Neutrophil (primary cell): ENCODE results near the gene UTS2R.

Experiments used
- H3K27ac ChIP-seq: fragments of 200-600 bp; sonication (generic); 2 replicates; pipeline ENCODE4 v1.5.1; 2016; ENCODE audit warnings: mild to moderate bottlenecking, moderate library complexity
- H3K27me3 ChIP-seq: fragments of 200-600 bp; sonication (generic); 2 replicates; pipeline ENCODE4 v1.6.0; 2016; ENCODE audit warnings: mild to moderate bottlenecking
- H3K36me3 ChIP-seq: fragments of 200-600 bp; sonication (generic); 2 replicates; pipeline ENCODE4 v1.5.1; 2017
- H3K4me1 ChIP-seq, 2 experiments: fragments of 200-600 bp in 1 of 2; sonication (generic) in 1 of 2; 1 replicate in 1 of 2; 2 replicates in 1 of 2; pipeline versions ENCODE4 v1.5.1 to v1.6.1; 2013 to 2016; ENCODE audit warnings: low read depth in 1 of 2, low read length in 1 of 2, mild to moderate bottlenecking in 1 of 2, moderate library complexity in 1 of 2; ENCODE audit not compliant: control insufficient read depth in 1 of 2, insufficient read depth in 1 of 2
- H3K4me3 ChIP-seq, 2 experiments: fragments of 200-600 bp in 1 of 2; sonication (generic) in 1 of 2; 1 replicate in 1 of 2; 2 replicates in 1 of 2; pipeline ENCODE4 v1.5.1; 2013 to 2016; ENCODE audit warnings: low read depth in 1 of 2, low read length in 1 of 2, mild to moderate bottlenecking in 1 of 2, moderate library complexity in 1 of 2
- H3K9me3 ChIP-seq: fragments of 200-600 bp; sonication (generic); 2 replicates; pipeline ENCODE4 v1.5.1; 2016
- TF ChIP-seq, protein P1 (sequence below): fragments of 200-600 bp; sonication (generic); IDR thresholded peaks from 2 replicates; pipeline ENCODE4 v1.5.1; 2016; ENCODE audit warnings: antibody characterized with exemption

The UTS2R gene

GRCh38 chr17:82328994-82329507 lies 42.5 kb upstream of the UTS2R start:
- Histone ChIP-seq H3K4me1 (peaks cover 16% of the 10 kb centered on the region in 2 experiments), H3K4me3 (no peak overlapping the region), H3K27me3 (peaks cover 48% of the 10 kb centered on the region), H3K36me3 (peaks cover 6% of the 10 kb centered on the region), H3K27ac (no peak overlapping the region), H3K9me3 (no peaks in the 10 kb centered on the region)
- TF ChIP-seq, protein P1, sequence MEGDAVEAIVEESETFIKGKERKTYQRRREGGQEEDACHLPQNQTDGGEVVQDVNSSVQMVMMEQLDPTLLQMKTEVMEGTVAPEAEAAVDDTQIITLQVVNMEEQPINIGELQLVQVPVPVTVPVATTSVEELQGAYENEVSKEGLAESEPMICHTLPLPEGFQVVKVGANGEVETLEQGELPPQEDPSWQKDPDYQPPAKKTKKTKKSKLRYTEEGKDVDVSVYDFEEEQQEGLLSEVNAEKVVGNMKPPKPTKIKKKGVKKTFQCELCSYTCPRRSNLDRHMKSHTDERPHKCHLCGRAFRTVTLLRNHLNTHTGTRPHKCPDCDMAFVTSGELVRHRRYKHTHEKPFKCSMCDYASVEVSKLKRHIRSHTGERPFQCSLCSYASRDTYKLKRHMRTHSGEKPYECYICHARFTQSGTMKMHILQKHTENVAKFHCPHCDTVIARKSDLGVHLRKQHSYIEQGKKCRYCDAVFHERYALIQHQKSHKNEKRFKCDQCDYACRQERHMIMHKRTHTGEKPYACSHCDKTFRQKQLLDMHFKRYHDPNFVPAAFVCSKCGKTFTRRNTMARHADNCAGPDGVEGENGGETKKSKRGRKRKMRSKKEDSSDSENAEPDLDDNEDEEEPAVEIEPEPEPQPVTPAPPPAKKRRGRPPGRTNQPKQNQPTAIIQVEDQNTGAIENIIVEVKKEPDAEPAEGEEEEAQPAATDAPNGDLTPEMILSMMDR: no peak

- no peak overlapping the region for H3K4me3 ChIP-seq
- peaks cover 43% of the 10 kb centered on the region for H3K27me3 ChIP-seq
- peaks cover 23 to 24% of the 10 kb centered on the region in 2 experiments for H3K4me1 ChIP-seq
- no peak overlapping the region for H3K27ac ChIP-seq
- TF ChIP-seq, protein P1: no peak
- no peaks in the 10 kb centered on the region for H3K9me3 ChIP-seq
- peaks cover 4% of the 10 kb centered on the region for H3K36me3 ChIP-seq
Observed at GRCh38 chr17:82329683-82330321, 41.8 kb upstream of the UTS2R start.

- Histone ChIP-seq H3K27me3 (peaks cover 42% of the 10 kb centered on the region), H3K4me3 (no peak overlapping the region), H3K4me1 (peaks cover 28 to 30% of the 10 kb centered on the region in 2 experiments), H3K36me3 (peaks cover 4% of the 10 kb centered on the region), H3K9me3 (no peaks in the 10 kb centered on the region), H3K27ac (no peak overlapping the region)
- TF ChIP-seq, protein P1: no peak
Observed at GRCh38 chr17:82330322-82331239, 41.0 kb upstream of the UTS2R start.

- H3K9me3 ChIP-seq: no peaks in the 10 kb centered on the region
- H3K36me3 ChIP-seq: peaks cover 4% of the 10 kb centered on the region
- TF ChIP-seq, protein P1: no peak
- H3K27ac ChIP-seq: no peak overlapping the region
- H3K27me3 ChIP-seq: peaks cover 42% of the 10 kb centered on the region
- H3K4me1 ChIP-seq: peaks cover 28 to 30% of the 10 kb centered on the region in 2 experiments
- peak overlapping the region in 1 of 2 experiments; percentile 99 for H3K4me3 ChIP-seq
Observed at GRCh38 chr17:82331345-82331939, 40.1 kb upstream of the UTS2R start.

DNA sequence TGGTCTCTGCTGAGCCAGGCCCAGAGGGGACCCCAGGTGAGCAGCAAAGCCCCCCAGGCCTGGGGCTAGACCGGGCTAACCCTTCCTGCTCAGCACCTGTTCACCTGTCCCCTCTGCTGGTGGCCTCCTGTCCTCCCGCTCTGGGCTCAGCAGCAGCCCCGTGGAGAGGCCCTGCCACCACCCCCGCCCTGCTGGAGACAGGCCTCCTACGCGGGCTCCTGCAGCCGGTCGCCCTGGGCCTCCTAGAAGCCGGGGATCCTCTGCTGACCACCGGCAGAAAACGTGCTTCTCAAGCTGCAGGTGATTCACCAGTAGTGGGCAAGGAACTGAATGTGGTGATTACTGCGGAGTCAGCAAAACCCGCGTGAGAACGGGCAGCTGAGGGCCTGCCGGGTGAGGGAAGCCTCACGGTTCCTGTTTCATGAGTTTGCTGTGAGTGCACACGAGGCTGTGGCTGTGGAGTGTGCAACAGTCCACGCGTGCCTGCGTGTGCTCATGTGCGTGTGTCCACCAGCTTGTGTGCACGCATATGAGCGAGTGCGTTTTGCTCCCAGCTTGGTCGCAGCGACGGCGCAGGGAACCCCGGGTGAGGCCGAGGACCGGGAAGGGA lies 38.8 kb upstream of the UTS2R start:
- TF ChIP-seq, protein P1: no peak
- H3K4me1 ChIP-seq: peaks cover 28 to 30% of the 10 kb centered on the region in 2 experiments
- peaks cover 53% of the 10 kb centered on the region for H3K27me3 ChIP-seq
- H3K9me3 ChIP-seq: no peaks in the 10 kb centered on the region
- peak overlapping the region; percentile 89 for H3K27ac ChIP-seq
- H3K36me3 ChIP-seq: no peaks in the 10 kb centered on the region
- H3K4me3 ChIP-seq: peak overlapping the region; percentile 91 to 99
